ENCODE results near the gene INSYN1.
"Not testable (repeated sequence)": the region's sequence is repeated elsewhere in the genome, so short reads cannot be mapped to it uniquely, and the experiment has no call there.

INSYN1 gene

GRCh38 chr15:73709686-73710085 is 43.5 kb downstream of the INSYN1 start:
- no peak for DNase-seq

GRCh38 chr15:73709241-73709640 is 43.9 kb downstream of the INSYN1 start:
- no peak for DNase-seq

- DNase-seq: no peak
These were observed 44.5 kb downstream of the INSYN1 start for GRCh38 chr15:73708691-73709090.

GRCh38 chr15:73704869-73705645 is 48.1 kb downstream of the INSYN1 start:
- peak; percentile 60 for DNase-seq

- DNase-seq: not testable (repeated sequence)
These were observed 48.8 kb downstream of the INSYN1 start for GRCh38 chr15:73704142-73704868.

GRCh38 chr15:73703601-73704000 is 49.5 kb downstream of the INSYN1 start:
- DNase-seq: not testable (repeated sequence)

GRCh38 chr15:73702311-73703239 is 50.6 kb downstream of the INSYN1 start:
- not testable (repeated sequence) for DNase-seq

GRCh38 chr15:73700041-73700842 is 52.9 kb downstream of the INSYN1 start:
- peak; percentile 68 for DNase-seq

- DNase-seq: no peak
These were observed 53.7 kb downstream of the INSYN1 start for GRCh38 chr15:73699249-73700040.

- DNase-seq: peak; percentile 30
These were observed 56.1 kb downstream of the INSYN1 start for GRCh38 chr15:73697033-73697467.

- no peak for DNase-seq
These were observed 56.5 kb downstream of the INSYN1 start for GRCh38 chr15:73696641-73697001.

GRCh38 chr15:73695773-73696640 is 57.1 kb downstream of the INSYN1 start:
- no peak for DNase-seq

GRCh38 chr15:73694419-73694818 is 58.7 kb downstream of the INSYN1 start:
- no peak for DNase-seq

GRCh38 chr15:73691396-73691795 is 61.8 kb downstream of the INSYN1 start:
- DNase-seq: no peak

GRCh38 chr15:73688455-73688854 is 64.7 kb downstream of the INSYN1 start:
- peak; percentile 50 for DNase-seq

GRCh38 chr15:73687351-73687750 is 65.8 kb downstream of the INSYN1 start:
- no peak for DNase-seq

- no peak for DNase-seq
These were observed 66.3 kb downstream of the INSYN1 start for GRCh38 chr15:73686781-73687256.

GRCh38 chr15:73685981-73686380 is 67.2 kb downstream of the INSYN1 start:
- DNase-seq: no peak

Data from hematopoietic multipotent progenitor cell treated with erythropoietin and hydrocortisone succinate and interleukin-3 and kit ligand, for 8 days (in vitro differentiated cells).